Heart left ventricle (tissue), 16 donors: ENCODE data around the gene SPTBN2. TPM values are rescaled to one million over a fixed set of nuclear protein-coding genes. Genes with fewer than 3 reads are reported as not detected.

Experiments used
- ATAC-seq, 4 donors: fragments of 200-7000 bp; cut with Tn5 transposase; one replicate each; pipeline ENCODE4 v1.9.1; 2020 to 2022; ENCODE audit warnings: moderate library complexity in 4 of 4, mild to moderate bottlenecking in 3 of 4, moderate number of reproducible peaks in 1 of 4
- DNase-seq, 5 donors: peaks; one replicate each; pipeline ENCODE4 v3.0.0-alpha.2; 2020
- H3K27ac ChIP-seq, 12 donors: fragments of 200-600 bp; sonication (generic) in 4 of 12; one replicate each; pipeline versions ENCODE4 v1.5.0 to v1.8.0; 2016 to 2022; ENCODE audit warnings: mild to moderate bottlenecking in 2 of 12
- H3K27me3 ChIP-seq, 9 donors: fragments of 200-600 bp; sonication (generic) in 2 of 9; one replicate each; pipeline versions ENCODE4 v1.5.1 to v1.8.0; 2016 to 2022; ENCODE audit warnings: mild to moderate bottlenecking in 3 of 9
- H3K36me3 ChIP-seq, 9 donors: fragments of 200-600 bp; sonication (generic) in 2 of 9; one replicate each; pipeline versions ENCODE4 v1.5.0 to v1.8.0; 2018 to 2022; ENCODE audit warnings: mild to moderate bottlenecking in 2 of 9
- H3K4me1 ChIP-seq, 12 donors: fragments of 200-600 bp; sonication (generic) in 4 of 12; one replicate each; pipeline versions ENCODE4 v1.5.0 to v1.8.0; 2016 to 2022; ENCODE audit warnings: mild to moderate bottlenecking in 3 of 12
- H3K4me3 ChIP-seq, 12 donors: fragments of 200-600 bp; sonication (generic) in 4 of 12; one replicate each; pipeline versions ENCODE4 v1.5.0 to v1.8.0; 2017 to 2022; ENCODE audit warnings: mild to moderate bottlenecking in 9 of 12, moderate library complexity in 4 of 12
- H3K9me3 ChIP-seq, 12 donors: fragments of 200-600 bp; sonication (generic) in 4 of 12; one replicate each; pipeline versions ENCODE4 v1.5.0 to v1.8.0; 2016 to 2022; ENCODE audit warnings: mild to moderate bottlenecking in 1 of 12
- CTCF ChIP-seq, 12 donors: fragments of 200-600 bp; sonication (generic) in 4 of 12; IDR thresholded peaks; one replicate each; pipeline versions ENCODE4 v1.5.0 to v1.8.0; 2018 to 2022; ENCODE audit warnings: antibody characterized with exemption in 12 of 12, mild to moderate bottlenecking in 5 of 12
- POLR2A ChIP-seq, 2 donors: fragments of 450-650 bp; IDR thresholded peaks; one replicate each; pipeline ENCODE4 v1.6.1; 2017; ENCODE audit warnings: antibody characterized with exemption in 2 of 2, mild to moderate bottlenecking in 2 of 2, moderate library complexity in 2 of 2
- WGBS, 4 donors: extraction: QIAGEN DNeasy Blood & Tissue Kit in 2 of 4; methylation state at CpG; one replicate each; pipeline versions ENCODE4 v1.1.5 to v1.1.7; 2013 to 2018; 5-methylcytosine and 5-hydroxymethylcytosine counted together
- intact Hi-C, 10 donors: fragments of 100-400 bp; cut with DNase I; formaldehyde crosslinking; loops; one replicate each; pipeline versions ENCODE4 v1.11.1 to v1.14.2; 2022
- polyA plus RNA-seq, 2 donors: library from polyadenylated mRNA; stranded (reverse); fragments of 200-250 nt; gene quantifications; one replicate each; pipeline ENCODE4 v1.2.3, GENCODE V29; 2013
- total RNA-seq, 9 donors: library from RNA; depleted of rRNA in 2 of 9; stranded (reverse); fragments of >200 nt in 2 of 9; fragmentation: NEBNext Ultra II Directional in 3 of 9; extraction: Animal tissue kit (Norgen Biotek cat#: 25700) in 3 of 9; gene quantifications; one replicate each; pipeline versions ENCODE4 v1.1.0 to v1.2.4, GENCODE V29; 2016 to 2023
- donor health status: ischemic (EF 13 %, LVEDD 7.1; RV severe dilation, severe dysfunction).
- donor health status: healthy with polysubstance abuse.
- donor health status: DM: no; HTN: yes; CAD: no.
- donor health status: DM: no; HTN: no; CAD: no.
- donor health status: ischemic (EF 25% LVEDD 6.9; RV normal size, moderate dysfunction).
- donor health status: ischemic (EF 25% LVEDD 5.7; RV mildly dilated, moderate dysfunction).
- donor health status: healthy.
- donor health status: DM: yes; HTN: yes; CAD: no.
- donor health status: ischemic (EF 35%, LVEDD 5.7; RV mildly dilated, moderate dysfunction).
- donor health status: nonischemic (EF 11% LVEDD 7.7; RV severe dilation, severe dysfunction).
- donor health status: DM: yes; HTN: yes; CAD: no.
- donor health status: PGD.
- donor health status: ischemic (EF 29% LVEDD 5.4; RV normal size, mild dysfunction).
- donor health status: nonischemic (EF 23%, LVEDD 6.1; RV moderate dilation, normal function).

The SPTBN2 gene
- total and polyA plus RNA-seq, 11 donors: 0.30 to 3.1 (median 0.88) TPM

- TF ChIP-seq CTCF (IDR thresholded peaks at IDR 0.05) (no peak), POLR2A (IDR thresholded peaks at IDR 0.05) (no peak)
Measured at GRCh38 chr11:66693356-66694055, 35.5 kb downstream of the SPTBN2 start.

GRCh38 chr11:66692871-66693331 lies 36.1 kb downstream of the SPTBN2 start:
- H3K27ac ChIP-seq: no peak overlapping the region
- no peaks in the 10 kb centered on the region for H3K27me3 ChIP-seq
- H3K9me3 ChIP-seq: no peaks in the 10 kb centered on the region
- DNase-seq (no peak), ATAC-seq (no peak)
- no peak for TF ChIP-seq POLR2A (IDR thresholded peaks at IDR 0.05)
- no peak for TF ChIP-seq CTCF (IDR thresholded peaks at IDR 0.05)
- 89 to 92% (median 90%) methylated on average over 17 to 20 of the region's 20 CpGs for WGBS, 4 donors
- intact Hi-C loops: loop anchor here in 4 of 10 donors (2.0 to 5.0 kb wide), 3 partner anchors 140 to 379 kb away; no protein-coding TSS in a partner anchor
- no peaks in the 10 kb centered on the region for H3K36me3 ChIP-seq
- H3K4me3 ChIP-seq: no peak overlapping the region
- H3K4me1 ChIP-seq: peaks cover 0 to 7% (median 0%) of the 10 kb centered on the region in 12 donors

More at GRCh38 chr11:66693356-66694055, 35.5 kb downstream of the SPTBN2 start:
- Histone ChIP-seq H3K9me3 (no peaks in the 10 kb centered on the region), H3K4me1 (peaks cover 0 to 7% (median 0%) of the 10 kb centered on the region in 12 donors), H3K4me3 (no peak overlapping the region), H3K27me3 (no peaks in the 10 kb centered on the region), H3K36me3 (no peaks in the 10 kb centered on the region), H3K27ac (no peak overlapping the region)
- intact Hi-C loops: loop anchor here (1.0 to 5.0 kb wide), 5 partner anchors 139 to 379 kb away; no protein-coding TSS in a partner anchor
- ATAC-seq: no peak
- WGBS, 4 donors: 91 to 94% (median 94%) methylated on average over 11 to 15 of the region's 15 CpGs
- DNase-seq: no peak

GRCh38 chr11:66692446-66692845 lies 36.6 kb downstream of the SPTBN2 start:
- intact Hi-C loops: loop anchor here in 4 of 10 donors (2.0 to 5.0 kb wide), 3 partner anchors 140 to 380 kb away; no protein-coding TSS in a partner anchor
- no peak overlapping the region for H3K27ac ChIP-seq
- no peak for DNase-seq
- no peak for ATAC-seq
- no peak for TF ChIP-seq POLR2A (IDR thresholded peaks at IDR 0.05)
- TF ChIP-seq CTCF (IDR thresholded peaks at IDR 0.05): no peak
- no peaks in the 10 kb centered on the region for H3K36me3 ChIP-seq
- no peaks in the 10 kb centered on the region for H3K27me3 ChIP-seq
- H3K9me3 ChIP-seq: no peaks in the 10 kb centered on the region
- no peak overlapping the region for H3K4me3 ChIP-seq
- H3K4me1 ChIP-seq: peaks cover 0 to 7% (median 0%) of the 10 kb centered on the region in 12 donors
- WGBS, 4 donors: 90 to 93% (median 92%) methylated on average over 18 of the region's 18 CpGs

GRCh38 chr11:66691311-66691980 lies 37.6 kb downstream of the SPTBN2 start:
- H3K36me3 ChIP-seq: no peaks in the 10 kb centered on the region
- H3K4me3 ChIP-seq: no peak overlapping the region
- H3K9me3 ChIP-seq: no peaks in the 10 kb centered on the region
- peaks cover 0 to 7% (median 0%) of the 10 kb centered on the region in 12 donors for H3K4me1 ChIP-seq
- no peaks in the 10 kb centered on the region for H3K27me3 ChIP-seq
- ATAC-seq (no peak), DNase-seq (no peak)
- no peak for TF ChIP-seq CTCF (IDR thresholded peaks at IDR 0.05)
- TF ChIP-seq POLR2A (IDR thresholded peaks at IDR 0.05): no peak
- WGBS, 4 donors: 92 to 96% (median 93%) methylated on average over 35 to 38 of the region's 38 CpGs
- intact Hi-C loops: loop anchor here in 3 of 10 donors (5.0 kb wide), 2 partner anchors 191 to 381 kb away; no protein-coding TSS in a partner anchor
- H3K27ac ChIP-seq: no peak overlapping the region
